DND-41 (cell line): ENCODE measurements around the gene CPM.

Experiments
- ATAC-seq: fragments of 200-7000 bp; cut with Tn5 transposase; 3 replicates; pipeline ENCODE4 v1.9.1; 2021; ENCODE audit warnings: low read depth; ENCODE audit not compliant: insufficient read depth
- DNase-seq: peaks from one replicate; pipeline ENCODE4 v3.0.0-alpha.2; 2020
- H2AFZ ChIP-seq: 2 replicates; pipeline ENCODE4 v1.6.0; 2012; ENCODE audit warnings: low read depth, low read length
- H3K27ac ChIP-seq: 2 replicates; pipeline ENCODE4 v1.5.1; 2012; ENCODE audit warnings: low read length, inconsistent platforms
- H3K27me3 ChIP-seq: fragments of 200-600 bp; sonication (generic); 2 replicates; pipeline ENCODE4 v1.6.0; 2012; ENCODE audit warnings: low read length, mild to moderate bottlenecking, inconsistent platforms; ENCODE audit not compliant: insufficient read depth, poor library complexity
- H3K36me3 ChIP-seq: 2 replicates; pipeline ENCODE4 v1.5.1; 2012; ENCODE audit warnings: low read length, inconsistent platforms; ENCODE audit not compliant: insufficient read depth
- H3K4me1 ChIP-seq: 2 replicates; pipeline ENCODE4 v1.5.1; 2012; ENCODE audit warnings: mild to moderate bottlenecking, low read length; ENCODE audit not compliant: insufficient read depth
- H3K4me2 ChIP-seq: 2 replicates; pipeline ENCODE4 v1.6.0; 2012; ENCODE audit warnings: mild to moderate bottlenecking, moderate library complexity, low read length, inconsistent platforms; ENCODE audit not compliant: insufficient read depth
- H3K4me3 ChIP-seq, 2 experiments: fragments of 200-600 bp in 1 of 2; shearing (Covaris generic) in 1 of 2; 2 replicates each; pipeline ENCODE4 v1.5.1; 2012 to 2016; ENCODE audit warnings: inconsistent platforms in 2 of 2, low read length in 2 of 2, mild to moderate bottlenecking in 2 of 2, low read depth in 1 of 2, moderate library complexity in 1 of 2
- H3K79me2 ChIP-seq: 2 replicates; pipeline ENCODE4 v1.6.0; 2012; ENCODE audit warnings: low read length, inconsistent platforms; ENCODE audit not compliant: insufficient read depth
- H3K9ac ChIP-seq: 2 replicates; pipeline ENCODE4 v1.6.0; 2012; ENCODE audit warnings: low read depth, mild to moderate bottlenecking, inconsistent platforms, low read length, moderate library complexity
- H3K9me3 ChIP-seq: 2 replicates; pipeline ENCODE4 v1.5.1; 2012; ENCODE audit warnings: low read length, moderate library complexity, mild to moderate bottlenecking, inconsistent platforms; ENCODE audit not compliant: insufficient read depth, severe bottlenecking
- H4K20me1 ChIP-seq: 2 replicates; pipeline ENCODE4 v1.6.0; 2012; ENCODE audit warnings: low read length; ENCODE audit not compliant: insufficient read depth
- CTCF ChIP-seq: IDR thresholded peaks from 2 replicates; pipeline ENCODE4 v1.5.1; 2012; ENCODE audit warnings: borderline replicate concordance, low read length, moderate library complexity, mild to moderate bottlenecking; ENCODE audit not compliant: poor library complexity, severe bottlenecking; ENCODE audit errors: extremely low read depth
- EZH2 ChIP-seq: IDR thresholded peaks from 3 replicates; pipeline ENCODE4 v1.6.1; 2012; ENCODE audit warnings: borderline replicate concordance, low read depth, mild to moderate bottlenecking, moderate library complexity, low read length, inconsistent platforms; ENCODE audit not compliant: severe bottlenecking

CPM gene

GRCh38 chr12:68932128-68932960 is 627 bp downstream of the CPM start:
- Histone ChIP-seq H3K4me2 (no peak overlapping the region), H3K4me1 (no peaks in the 10 kb centered on the region), H3K9ac (no peak overlapping the region), H3K27ac (no peak overlapping the region), H3K4me3 (no peak overlapping the region), H3K36me3 (no peaks in the 10 kb centered on the region), H3K79me2 (no peaks in the 10 kb centered on the region), H3K9me3 (no peaks in the 10 kb centered on the region), H4K20me1 (no peaks in the 10 kb centered on the region), H3K27me3 (peaks cover 3% of the 10 kb centered on the region), H2AFZ (no peak overlapping the region)
- TF ChIP-seq CTCF (no peak), EZH2 (no peak)
- ATAC-seq (no peak), DNase-seq (no peak)

- H3K9me3 ChIP-seq = no peaks in the 10 kb centered on the region
- no peaks in the 10 kb centered on the region for H3K4me1 ChIP-seq
- H3K4me2 ChIP-seq = no peak overlapping the region
- no peaks in the 10 kb centered on the region for H3K27me3 ChIP-seq
- ATAC-seq (no peak), DNase-seq (no peak)
- H2AFZ ChIP-seq = no peak overlapping the region
- H3K27ac ChIP-seq = no peak overlapping the region
- H3K4me3 ChIP-seq = no peak overlapping the region
- H3K9ac ChIP-seq = no peak overlapping the region
- H3K79me2 ChIP-seq = no peaks in the 10 kb centered on the region
- H4K20me1 ChIP-seq = no peaks in the 10 kb centered on the region
- H3K36me3 ChIP-seq = no peaks in the 10 kb centered on the region
- TF ChIP-seq EZH2 = no peak
- TF ChIP-seq CTCF = no peak
Measured at GRCh38 chr12:68930178-68930577, 2.8 kb downstream of the CPM start.

DNA sequence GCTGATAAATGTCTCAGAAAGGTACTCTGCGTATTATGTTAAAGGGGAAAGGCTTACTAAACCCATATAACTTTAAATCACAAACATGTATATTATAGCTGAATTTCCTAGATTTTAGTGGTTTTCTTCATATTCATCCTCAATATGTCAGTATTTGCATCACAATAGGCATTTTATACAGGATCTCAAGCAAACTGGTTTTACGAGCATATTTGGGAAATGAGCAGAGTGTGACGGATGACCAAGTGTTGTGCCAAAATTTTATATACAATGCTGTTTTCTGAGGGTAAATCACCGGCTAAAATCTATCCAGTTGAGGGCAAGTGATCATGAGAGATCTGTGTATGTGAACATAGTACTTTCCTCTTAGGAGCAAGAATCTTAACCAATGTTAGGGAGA is 8.4 kb downstream of the CPM start:
- Histone ChIP-seq H2AFZ (no peak overlapping the region), H4K20me1 (no peaks in the 10 kb centered on the region), H3K4me2 (no peak overlapping the region), H3K27ac (no peak overlapping the region), H3K27me3 (no peaks in the 10 kb centered on the region), H3K4me3 (no peak overlapping the region), H3K36me3 (no peaks in the 10 kb centered on the region), H3K9ac (no peak overlapping the region), H3K9me3 (no peaks in the 10 kb centered on the region), H3K79me2 (no peaks in the 10 kb centered on the region), H3K4me1 (no peaks in the 10 kb centered on the region)
- ATAC-seq = no peak
- no peak for DNase-seq
- no peak for TF ChIP-seq CTCF
- TF ChIP-seq EZH2 = no peak
